ENCODE results near the gene SDF4.

SDF4 gene

DNA sequence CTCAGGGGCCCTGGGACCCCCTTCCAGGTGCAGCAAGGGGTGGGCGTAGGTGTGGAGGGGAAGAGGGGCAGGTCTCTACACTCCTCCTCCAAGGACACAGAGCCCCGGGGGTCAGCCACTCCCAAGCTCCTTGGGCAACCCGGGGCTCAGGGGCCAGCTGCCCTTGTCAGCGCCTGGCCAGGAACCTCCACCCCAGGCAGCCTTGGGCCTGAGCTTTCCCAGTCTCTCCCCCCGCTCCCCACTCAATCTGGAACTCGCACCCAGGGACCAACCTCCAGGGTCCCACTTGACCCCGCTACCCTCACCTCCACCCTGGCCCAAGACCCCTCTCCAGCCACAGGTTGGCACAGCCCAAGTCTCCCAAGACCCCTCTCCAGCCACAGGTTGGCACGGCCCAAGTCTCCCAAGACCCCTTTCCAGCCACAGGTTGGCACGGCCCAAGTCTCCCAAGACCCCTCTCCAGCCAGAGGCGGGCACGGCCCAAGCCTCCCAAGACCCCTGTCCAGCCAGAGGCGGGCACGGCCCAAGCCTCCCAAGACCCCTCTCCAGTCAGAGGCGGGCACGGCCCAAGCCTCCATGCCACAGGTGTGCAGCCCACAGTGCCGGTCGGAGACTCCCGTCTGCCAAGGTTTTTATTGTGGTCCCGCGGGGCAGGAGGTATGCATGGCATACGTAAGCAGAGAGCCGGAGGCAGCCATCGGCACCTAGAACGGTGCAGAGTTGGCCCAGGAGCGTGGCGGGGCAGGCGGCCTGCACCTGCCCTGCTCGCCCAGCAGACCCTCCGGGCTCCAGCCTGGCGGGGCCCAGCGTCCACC is 20.9 kb downstream of the SDF4 start:
- no peak for DNase-seq

GRCh38 chr1:1208713-1209433 is 22.9 kb downstream of the SDF4 start:
- peak in 1 of 2 donors; percentile 53 for DNase-seq

DNA sequence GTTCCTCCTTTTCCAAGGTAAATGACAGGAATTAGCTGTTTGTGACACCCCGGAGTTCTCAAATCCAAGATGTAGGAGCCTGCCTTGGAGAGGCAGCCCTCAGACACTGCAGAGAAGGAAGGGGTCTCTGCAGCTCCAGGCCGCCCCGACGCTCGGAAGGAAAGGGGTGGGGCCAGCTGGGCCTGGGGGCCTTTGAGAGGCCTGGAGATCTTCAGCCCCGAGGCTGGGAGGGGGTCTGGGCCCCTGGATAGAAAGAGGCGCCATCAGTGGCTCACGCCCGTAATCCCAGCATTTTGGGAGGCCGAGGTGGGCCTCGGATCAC is 24.3 kb downstream of the SDF4 start:
- DNase-seq: no peak

DNA sequence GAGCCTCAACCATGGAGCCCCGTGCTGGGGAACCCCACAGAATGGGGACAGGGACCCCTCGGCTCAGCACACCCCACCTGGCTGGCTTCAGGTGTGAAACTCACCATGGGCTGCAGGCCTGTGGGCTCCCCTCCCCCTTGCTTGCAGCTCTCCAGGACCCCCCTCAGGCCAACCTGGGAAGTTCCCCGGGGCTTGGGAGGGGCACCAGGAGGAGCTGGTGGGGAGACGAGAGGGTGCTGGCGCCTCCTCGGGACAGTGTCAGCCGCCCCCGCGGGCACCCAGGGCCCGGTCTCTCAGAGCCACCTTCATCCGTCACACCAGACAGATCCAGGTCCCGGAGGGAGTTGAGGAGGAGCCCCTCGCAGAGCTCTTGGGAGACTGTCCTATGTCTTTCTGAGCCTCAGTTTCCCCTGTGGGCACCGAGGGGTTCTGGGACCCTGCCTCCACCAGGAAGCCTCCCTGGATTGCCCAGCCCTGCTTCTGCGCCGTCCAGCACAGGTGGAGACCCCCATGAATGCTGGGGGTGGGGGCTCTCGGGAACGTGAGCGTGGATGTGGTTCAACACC is 24.8 kb downstream of the SDF4 start:
- no peak for DNase-seq

DNA sequence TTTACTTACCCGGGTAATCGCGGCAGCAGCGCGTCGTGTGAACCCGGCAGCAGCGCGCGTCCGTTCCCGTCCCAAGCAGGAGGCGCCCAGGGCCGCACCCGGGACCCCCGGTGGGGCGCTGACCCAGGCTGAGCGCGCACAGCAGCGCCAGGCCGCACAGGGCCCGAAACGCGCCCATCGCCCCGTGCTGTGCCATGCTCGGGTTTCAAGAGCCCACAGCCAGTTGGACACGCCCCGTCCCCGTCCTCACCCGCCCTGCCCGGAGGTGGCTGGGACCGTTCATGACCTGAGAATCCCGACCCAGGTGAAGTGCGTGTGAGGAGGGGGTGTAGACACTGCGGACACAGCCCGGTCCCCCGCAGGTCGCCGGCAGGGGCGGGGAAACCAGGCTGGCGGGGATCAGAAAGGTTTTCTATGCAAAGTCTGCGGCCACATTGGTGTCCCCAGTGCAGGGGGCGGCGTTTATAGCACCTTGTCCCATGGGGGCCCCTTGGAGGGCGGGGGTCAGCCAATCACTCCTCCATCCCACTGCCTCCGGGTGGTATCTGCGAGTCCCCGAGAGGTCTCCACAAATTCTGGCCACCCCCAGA is 25.3 kb downstream of the SDF4 start, which contains the start of gene TNFRSF18:
TSS of gene TNFRSF18 (minus strand) at position 217 of the 590 bp plus-strand sequence. CDS start at position 196, 21 bp downstream.
- no peak for DNase-seq

GRCh38 chr1:1205769-1206375 is 25.9 kb downstream of the SDF4 start:
- no peak for DNase-seq

GRCh38 chr1:1204998-1205768 is 26.6 kb downstream of the SDF4 start:
- no peak for DNase-seq

DNA sequence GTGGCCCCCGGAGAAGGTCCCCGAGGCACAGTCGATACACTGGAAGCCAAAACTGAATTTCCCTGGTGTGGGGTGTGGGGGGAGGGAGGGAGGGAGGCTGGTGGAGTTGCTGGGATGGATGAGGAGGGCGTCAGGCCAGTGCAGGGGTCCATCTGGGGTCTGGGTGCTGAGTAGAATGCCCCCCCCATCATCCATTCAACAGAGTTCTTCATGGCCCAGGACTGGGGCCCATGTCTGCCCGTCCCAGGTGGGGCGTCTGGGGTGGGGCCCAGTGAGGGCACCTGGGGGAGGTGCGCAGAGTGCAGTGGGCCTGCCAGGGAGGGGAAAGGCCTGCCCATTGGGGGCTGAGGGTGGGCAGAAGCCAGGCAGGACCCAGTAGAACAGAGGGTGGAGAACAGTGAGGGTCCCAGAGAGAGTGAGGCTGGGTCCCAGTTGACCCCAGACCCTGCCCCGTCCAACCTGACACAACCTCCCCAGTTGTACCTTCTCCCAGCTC is 27.3 kb downstream of the SDF4 start:
- no peak for DNase-seq

- DNase-seq: no peak
Observed at GRCh38 chr1:1203561-1204424, 28.0 kb downstream of the SDF4 start.

DNA sequence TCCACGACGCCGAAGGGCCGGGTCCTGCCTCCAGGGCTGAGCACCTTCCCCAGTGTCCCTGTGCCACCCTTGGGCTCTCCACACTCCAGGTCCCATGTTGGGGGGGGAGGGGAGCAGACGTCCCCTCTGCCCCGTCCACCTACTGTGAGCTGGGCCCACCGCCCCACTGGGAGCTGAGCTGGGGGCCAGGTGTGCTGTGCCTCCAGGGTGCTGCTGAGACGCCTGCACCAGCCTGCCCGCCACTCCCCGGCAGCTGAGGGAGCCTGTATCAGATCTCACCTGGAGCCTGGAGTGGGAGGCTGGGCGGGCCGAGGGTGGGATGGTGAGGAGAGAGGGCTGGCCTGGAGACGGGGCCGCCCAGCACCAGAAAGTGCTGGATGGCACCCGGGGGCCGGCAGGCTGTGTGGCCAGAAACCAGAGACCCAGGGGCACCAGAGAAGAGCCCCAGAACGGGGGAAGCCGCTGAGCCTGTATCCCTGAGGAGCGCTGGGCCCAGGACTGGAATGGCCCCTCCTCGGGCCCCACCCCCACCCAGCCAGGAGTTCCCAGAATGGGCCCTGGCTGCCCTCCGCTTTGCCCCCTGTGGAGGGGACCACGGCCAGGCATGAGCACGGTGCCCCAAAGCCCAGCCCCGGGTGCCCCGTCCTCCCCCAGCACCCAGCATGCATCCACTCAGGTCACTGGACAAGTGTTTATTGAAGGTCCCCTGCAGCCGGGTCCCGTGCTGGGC is 28.8 kb downstream of the SDF4 start:
- DNase-seq: no peak

- DNase-seq: peak; percentile 13 to 71
Observed at GRCh38 chr1:1200876-1201810, 30.7 kb downstream of the SDF4 start.

- no peak for DNase-seq
Observed at GRCh38 chr1:1199961-1200875, 31.6 kb downstream of the SDF4 start.

GRCh38 chr1:1199141-1199960 is 32.5 kb downstream of the SDF4 start:
- no peak for DNase-seq

GRCh38 chr1:1198423-1199140 is 33.2 kb downstream of the SDF4 start:
- no peak for DNase-seq

DNA sequence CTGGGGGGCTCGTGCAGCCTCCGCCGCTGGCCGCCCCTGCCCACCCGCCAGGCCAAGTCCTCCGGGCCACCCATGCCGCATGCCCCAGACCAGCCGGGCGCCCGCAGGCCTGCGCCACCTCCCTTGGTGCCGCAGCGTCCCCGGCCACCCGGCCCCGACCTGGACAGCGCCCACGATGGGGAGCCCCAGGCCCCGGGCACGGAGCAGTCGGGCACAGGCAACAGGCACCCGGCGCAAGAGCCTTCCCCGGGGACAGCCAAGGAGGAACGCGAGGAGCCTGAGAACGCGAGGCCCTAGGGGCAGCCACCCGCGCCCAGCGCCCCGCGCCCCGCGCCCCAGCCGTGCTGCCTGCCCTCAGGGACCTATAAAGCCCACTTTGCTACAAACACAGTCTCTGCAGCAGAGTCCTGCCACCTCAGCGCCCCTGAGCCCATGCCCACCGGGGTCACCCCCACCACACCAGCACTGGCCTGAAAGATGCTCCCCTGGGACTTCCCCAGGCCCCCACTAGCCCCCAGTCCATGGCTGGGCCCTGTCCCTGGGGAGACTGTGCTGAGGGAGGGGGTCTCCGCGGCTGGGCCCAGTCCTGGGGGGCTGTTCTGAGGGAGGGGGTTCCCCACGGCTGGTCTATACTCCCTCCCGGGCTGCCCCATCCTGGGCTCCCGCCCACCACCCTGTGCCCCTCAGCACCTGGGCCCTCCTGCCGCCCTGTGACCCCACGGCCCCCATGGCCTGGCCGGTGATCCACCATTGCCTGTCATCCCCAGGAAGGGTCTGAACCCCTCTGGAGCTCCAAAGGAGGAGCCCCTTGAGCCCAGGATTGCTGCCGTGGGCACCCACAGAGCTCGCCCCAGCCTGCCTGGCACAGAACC is 34.0 kb downstream of the SDF4 start:
- no peak for DNase-seq

DNA sequence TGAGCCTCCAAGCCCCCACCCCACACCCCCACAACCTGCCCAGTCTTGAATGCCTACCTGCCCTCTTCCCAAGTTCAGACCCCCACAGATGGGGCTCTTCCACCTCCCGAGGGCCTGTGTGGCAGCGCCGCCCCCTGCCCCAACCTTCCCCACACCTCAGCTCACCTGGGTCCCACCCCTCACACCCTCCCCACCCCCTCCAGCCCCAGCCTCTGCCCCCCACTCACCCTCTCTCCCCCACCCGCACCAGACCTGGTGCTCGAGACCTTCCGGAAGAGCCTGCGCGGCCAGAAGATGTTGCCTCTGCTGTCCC is 34.7 kb downstream of the SDF4 start:
- no peak for DNase-seq

Measured in bone marrow (tissue), 2 donors.